H1 (cell line): ENCODE data around the gene PPP1R12C. TPM values are rescaled to one million over a fixed set of nuclear protein-coding genes. Genes with fewer than 3 reads are reported as not detected.

Experiments used
- CHD7 ChIP-seq: fragments of 300-600 bp; sonication (generic); IDR thresholded peaks from 2 replicates; pipeline ENCODE4 v1.7.1; 2012; ENCODE audit warnings: low read length, moderate library complexity, mild to moderate bottlenecking, inconsistent platforms; ENCODE audit not compliant: insufficient replicate concordance
- SRF ChIP-seq: IDR thresholded peaks from 2 replicates; pipeline ENCODE4 v1.6.1; 2011; ENCODE audit warnings: mild to moderate bottlenecking, low read depth, low read length, moderate library complexity
- SUZ12 ChIP-seq: fragments of 200-600 bp; sonication (generic); IDR thresholded peaks from 2 replicates; pipeline ENCODE4 v1.6.1; 2012; ENCODE audit warnings: mild to moderate bottlenecking, inconsistent platforms, low read length, moderate library complexity, mixed read lengths
- TCF12 ChIP-seq: IDR thresholded peaks from 2 replicates; pipeline ENCODE4 v1.6.1; 2011; ENCODE audit warnings: low read depth, mild to moderate bottlenecking, low read length
- polyA plus RNA-seq, 7 experiments: library from polyadenylated mRNA; depleted of rRNA in 3 of 7; stranded (reverse) in 5 of 7; unstranded in 2 of 7; fragments of >200 nt in 5 of 7; fragments of 200-250 nt in 2 of 7; gene quantifications; 1 replicate in 5 of 7; 2 replicates in 1 of 7; 4 replicates in 1 of 7; pipeline versions ENCODE4 v1.2.1 to v1.2.3, GENCODE V29; 2011 to 2013; ENCODE audit warnings: missing spikeins in 2 of 7, mixed read lengths in 2 of 7
- total RNA-seq: library from RNA; stranded (reverse); fragmentation: NEBNext Ultra II Directional; extraction: Animal tissue kit (Norgen Biotek cat#: 25700); gene quantifications from 2 replicates; pipeline ENCODE4 v1.2.1, GENCODE V29; 2021

The PPP1R12C gene
- total and polyA plus RNA-seq, 2 of the 8 experiments (the other 6 are each of a cell fraction or from before 2014, with no cell fraction given), result 31.7 to 71.5 TPM

DNA sequence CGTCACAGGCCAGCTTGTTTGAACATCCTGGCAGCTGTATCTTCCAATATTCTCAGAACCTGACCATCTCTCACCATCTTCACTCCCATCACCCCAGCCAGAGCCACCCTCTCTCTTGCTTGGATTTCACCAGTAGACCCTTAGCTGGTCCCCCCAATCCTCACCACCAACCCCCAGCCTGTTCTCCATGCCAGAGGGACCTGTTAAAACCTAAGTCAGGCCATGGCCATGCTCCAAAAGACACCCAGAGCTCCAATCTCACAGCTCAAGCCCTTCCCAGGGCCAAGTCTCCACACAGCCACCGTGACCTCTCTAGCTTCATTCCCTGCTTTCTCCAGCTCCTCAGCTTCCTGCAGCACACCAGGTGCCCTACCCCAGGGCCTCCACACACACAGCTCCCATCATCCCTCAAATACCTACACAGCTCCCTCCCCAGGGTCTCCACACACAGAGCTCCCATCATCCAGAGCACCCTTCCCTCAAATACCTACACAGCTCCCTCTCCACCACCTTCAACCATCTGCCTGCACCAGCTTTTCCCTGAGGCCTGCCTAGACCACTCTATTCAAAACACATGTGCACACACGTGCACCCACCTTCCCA lies 28.0 kb downstream of the PPP1R12C start (continued):
- no peak for TF ChIP-seq CHD7
- TF ChIP-seq SUZ12, result no peak
- no peak for TF ChIP-seq SRF
- TF ChIP-seq TCF12, result no peak
